HG03469 (cell line): ENCODE results near the gene BST1.

ENCODE experiments used
- ATAC-seq: cut with Tn5 transposase; IDR thresholded peaks from one replicate; pipeline ENCODE4 v1.9.1; 2021; ENCODE audit warnings: mild to moderate bottlenecking, moderate library complexity, moderate number of reproducible peaks; ENCODE audit not compliant: unreplicated experiment

Gene BST1, protein sequence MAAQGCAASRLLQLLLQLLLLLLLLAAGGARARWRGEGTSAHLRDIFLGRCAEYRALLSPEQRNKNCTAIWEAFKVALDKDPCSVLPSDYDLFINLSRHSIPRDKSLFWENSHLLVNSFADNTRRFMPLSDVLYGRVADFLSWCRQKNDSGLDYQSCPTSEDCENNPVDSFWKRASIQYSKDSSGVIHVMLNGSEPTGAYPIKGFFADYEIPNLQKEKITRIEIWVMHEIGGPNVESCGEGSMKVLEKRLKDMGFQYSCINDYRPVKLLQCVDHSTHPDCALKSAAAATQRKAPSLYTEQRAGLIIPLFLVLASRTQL

DNA sequence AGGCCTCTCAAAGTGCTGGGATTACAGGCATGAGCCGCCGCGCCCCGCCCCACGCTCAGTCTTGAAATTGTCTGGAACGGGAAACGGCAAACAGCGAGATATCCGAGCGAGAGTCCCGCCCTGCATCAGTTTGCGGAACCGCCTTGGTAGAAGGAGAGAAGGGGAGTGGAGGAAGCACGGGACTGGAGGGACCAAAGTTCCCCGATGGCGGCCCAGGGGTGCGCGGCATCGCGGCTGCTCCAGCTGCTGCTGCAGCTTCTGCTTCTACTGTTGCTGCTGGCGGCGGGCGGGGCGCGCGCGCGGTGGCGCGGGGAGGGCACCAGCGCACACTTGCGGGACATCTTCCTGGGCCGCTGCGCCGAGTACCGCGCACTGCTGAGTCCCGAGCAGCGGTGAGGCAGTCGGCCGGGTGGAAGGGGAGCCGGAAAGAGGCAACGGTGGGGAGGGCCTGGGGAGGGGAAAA, at the start of gene BST1:
TSS of gene BST1 (plus strand) at position 125 of the 463 bp plus-strand sequence. CDS start at position 205, 80 bp downstream.
- ATAC-seq: no peak

DNA sequence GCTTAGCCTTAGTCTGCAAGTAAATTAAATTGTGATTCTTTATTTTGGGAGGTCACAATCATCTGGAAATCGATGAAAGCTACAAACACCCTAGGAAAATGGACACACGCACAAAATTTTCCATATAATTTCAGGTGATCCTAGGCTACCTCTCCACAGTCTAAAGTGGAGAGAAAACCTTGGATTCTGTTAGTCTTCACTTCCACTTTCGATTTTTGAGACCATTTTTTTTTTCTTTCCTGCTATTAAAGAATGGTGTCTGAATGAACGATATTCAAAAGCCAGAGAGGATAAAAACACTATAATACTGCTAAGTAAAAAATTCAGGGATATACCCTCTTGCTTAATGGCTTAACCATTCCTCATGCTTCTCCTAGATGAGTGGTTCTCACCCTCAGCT, 49.4 kb upstream of the BST1 start:
- no peak for ATAC-seq

DNA sequence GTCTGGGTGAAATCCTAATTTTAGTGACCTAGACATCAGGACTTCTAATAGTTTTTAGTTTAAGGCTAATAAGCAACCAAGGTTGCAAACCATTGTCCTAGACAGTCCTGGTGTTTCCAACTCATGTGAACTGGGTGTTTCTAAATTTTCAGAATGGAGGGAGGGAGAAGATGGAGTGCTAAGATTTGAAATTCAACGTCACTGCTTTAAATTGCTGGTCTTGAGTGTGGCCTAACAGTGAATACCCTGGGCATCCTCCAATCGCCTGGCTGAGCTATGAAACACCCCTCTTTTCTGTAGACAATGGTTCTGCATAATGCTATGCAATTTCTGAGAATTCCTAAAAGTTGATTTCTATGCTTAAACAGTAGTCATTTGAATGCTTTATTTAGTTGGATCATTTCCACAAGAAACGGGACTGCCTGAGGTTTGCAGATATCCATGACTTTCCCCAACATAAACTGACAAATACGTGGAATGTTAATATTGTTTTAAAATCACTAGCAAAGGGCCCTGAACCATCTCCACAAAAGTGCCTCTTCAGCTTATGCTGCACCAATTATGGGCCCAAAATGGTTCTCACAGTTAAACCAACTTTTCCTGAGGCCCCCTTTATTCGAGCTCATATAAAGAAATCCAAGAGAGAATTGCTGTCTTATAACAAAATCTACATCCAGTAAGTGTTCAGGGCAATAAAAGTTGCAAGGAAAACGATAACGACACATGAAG, 48.8 kb upstream of the BST1 start:
- no peak for ATAC-seq

DNA sequence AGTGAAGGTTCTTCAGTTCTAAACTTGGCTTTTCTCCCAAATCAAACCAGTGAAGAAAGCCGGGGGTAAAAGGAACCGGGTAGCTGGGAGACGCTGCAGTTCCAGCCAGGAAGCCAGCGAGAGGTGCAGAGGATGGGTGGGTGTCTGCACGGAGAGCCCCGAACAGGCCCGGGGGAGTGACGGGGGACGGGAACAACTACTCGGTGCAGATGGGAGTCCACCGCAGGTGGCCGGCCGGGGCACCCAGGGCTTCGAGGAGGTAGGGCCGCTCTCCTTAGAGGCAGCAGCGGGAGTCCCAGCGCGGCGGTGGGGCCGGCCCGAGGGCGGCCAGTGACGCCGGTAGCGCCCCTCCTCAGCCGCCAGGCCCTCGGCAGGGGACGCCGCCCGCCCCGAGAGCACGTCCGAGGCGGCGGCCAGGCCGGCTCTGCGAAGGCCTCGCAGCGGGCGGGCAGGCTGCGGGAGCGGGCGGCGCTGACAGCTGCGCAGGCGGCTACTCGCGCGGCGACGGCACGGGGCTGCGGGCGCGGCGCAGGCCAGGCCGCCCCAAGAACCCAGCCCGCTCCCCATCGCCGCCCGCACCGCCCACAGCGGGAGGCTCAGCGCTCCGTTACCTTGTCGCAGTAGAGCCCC, 48.2 kb upstream of the BST1 start:
- ATAC-seq: peak; percentile 36

DNA sequence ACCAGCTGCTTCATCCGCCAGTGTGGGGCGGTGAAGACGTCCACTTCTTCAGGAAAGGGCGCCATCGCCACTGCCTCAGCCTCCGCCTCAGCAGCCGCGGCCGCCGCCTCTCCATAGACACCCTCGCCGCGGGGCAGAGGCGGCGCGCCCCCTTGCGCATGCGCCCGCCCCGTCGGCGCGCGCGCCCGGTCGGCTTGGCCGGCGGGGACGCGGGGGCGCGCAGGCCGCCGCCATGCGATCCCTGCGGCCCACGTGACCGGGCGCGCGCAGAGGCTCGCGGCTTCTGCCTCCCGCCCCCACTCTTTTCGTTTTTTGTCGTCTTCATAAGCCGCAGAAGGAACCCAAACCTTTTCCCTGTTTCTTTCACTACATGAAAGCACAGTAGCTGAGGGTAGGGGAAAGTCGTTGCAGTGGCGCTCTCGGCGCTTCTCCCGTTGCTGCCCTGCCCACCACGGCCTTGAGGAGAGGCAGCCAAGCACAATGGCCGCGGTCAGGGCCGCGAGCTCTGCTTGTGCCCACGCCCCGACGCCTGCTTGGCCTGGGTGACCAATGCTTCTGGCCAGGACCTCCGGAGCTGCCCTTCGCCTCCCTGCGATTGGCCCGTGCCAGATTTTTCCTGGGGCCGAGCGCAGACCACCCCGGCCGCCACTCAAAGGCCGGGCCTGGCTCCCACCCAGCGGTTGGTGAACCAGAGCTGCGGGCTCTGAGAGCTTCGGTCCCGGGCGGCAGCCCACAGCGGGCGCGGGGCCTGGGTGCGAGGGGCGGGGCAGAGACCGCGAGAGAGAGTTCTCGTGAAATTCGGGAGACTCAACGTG, 47.4 kb upstream of the BST1 start, which contains the start of gene FBXL5:
TSS of gene FBXL5 (minus strand) at position 135 of the 815 bp plus-strand sequence. CDS start at position 65, 70 bp downstream.
- peak; percentile 49 for ATAC-seq

DNA sequence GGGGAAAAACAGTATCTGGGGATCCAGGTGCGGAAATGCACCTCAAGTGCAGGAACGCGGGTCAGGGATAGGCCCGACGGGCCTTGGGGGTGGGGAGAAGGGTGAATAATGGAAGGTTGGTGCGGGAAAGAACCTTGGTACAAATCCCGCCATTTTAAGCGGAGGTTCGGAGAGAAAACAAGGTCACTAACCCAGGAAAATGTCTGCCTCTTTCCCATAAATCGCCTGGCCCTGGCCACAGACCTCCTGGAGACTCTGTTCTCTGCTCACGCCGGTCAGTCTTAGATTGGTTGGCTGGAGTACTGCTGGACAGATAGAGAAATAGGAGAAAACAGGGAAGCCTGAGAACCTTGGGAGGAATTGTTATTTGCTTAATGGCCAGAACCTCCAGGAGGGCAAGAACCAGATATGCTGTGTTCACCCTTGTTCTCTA, 46.8 kb upstream of the BST1 start:
- ATAC-seq: no peak

DNA sequence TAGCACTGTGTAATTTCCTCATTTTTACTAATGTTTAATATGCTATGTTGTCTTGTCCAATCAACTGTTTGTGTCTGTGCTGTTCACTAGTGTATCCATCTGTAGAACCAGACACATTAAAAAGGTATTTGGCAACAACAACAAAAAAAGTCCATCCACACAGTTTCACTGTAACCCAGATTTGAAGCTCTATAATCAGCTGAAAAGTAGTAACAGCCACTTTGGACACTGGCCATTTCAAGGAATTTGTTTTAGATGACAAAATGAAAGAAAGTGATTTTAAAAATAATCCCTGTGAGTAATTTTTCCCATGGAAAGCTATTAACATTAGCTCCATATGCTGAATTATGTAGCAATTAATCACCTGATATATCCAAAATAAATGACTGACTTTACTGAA, 45.5 kb upstream of the BST1 start:
- no peak for ATAC-seq

DNA sequence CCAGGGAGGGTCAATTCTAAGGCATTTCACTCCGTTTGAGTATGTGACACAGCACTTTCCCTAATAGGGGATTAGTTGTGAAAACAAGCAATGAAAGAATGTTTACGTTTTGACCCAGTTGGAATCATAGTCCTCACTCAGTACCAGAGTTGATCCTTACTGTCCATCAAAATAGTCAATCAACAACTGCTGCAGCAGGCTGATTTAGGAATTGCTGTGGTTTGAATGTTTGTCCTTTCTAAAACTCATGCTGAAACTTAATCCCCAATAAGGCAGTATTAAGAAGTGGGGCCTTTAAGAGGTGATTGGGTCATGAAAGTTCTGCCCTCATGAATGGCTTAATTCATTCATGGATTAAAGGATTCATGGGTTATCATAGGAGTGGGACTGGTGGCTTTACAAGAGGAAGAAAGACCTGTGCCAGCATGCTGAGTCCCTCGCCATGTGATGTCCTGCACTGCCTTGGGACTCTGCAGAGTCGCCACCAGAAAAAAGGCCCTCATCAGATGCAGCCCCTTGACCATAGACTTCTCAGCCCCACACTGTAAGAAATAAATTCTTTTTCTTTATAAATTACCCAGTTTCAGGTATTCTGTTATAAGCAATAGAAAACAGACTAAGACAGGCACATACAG, 44.6 kb upstream of the BST1 start:
- ATAC-seq: no peak

DNA sequence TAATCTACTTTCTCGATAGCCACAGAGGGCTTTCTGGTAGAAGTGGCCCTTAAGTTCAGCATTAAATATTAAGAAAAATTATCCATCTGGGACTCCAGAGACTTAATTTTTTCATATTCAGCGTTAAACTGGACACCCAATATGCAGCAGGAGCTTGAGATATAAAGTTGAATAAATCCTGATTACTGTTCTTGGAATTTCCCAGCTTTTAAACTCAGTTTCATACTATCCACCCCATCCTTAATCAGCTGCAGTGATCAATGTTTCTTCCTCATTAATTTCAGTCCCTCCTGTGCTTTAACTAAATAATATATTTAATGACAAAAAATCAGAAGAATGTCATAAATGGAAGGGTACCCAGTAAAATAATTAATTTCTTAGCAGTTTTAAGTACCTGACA, 44.1 kb upstream of the BST1 start:
- no peak for ATAC-seq

DNA sequence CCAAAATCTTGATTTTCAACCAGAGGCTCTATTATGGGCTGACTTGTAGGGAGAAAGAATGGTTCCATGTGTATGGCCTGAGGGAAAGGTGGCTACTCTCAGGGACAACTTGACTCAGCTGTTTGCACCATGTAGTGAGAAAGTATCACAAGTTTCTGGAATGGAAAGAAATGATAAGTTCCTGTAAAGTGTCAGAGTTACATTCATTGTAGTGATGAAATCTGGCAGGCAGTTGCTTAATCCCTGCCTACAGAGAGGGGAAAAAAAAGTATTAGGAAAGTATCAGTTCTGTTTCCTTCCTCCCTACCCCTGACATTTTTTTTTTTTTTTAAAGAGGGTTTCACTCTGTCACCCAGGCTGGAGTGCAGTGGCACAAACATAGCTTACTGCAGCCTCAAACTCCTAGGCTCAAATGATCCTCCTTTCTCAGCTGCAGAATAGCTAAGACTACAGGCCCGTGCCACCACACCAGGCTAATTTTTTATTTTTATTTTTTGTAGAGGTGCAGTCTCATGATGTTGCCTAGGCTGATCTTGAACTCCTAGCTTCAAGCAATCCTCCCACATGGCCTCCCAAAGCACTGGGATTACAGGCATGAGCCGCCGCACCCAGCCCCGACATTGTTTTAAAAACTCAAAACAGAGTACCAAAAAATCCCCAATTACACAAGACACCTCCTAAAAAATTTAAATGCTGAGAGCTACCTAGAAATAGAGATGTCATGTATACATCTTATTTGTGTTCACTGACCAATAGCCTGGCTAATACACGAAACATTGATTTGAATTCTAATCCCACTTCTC, 42.9 kb upstream of the BST1 start:
- ATAC-seq: no peak

DNA sequence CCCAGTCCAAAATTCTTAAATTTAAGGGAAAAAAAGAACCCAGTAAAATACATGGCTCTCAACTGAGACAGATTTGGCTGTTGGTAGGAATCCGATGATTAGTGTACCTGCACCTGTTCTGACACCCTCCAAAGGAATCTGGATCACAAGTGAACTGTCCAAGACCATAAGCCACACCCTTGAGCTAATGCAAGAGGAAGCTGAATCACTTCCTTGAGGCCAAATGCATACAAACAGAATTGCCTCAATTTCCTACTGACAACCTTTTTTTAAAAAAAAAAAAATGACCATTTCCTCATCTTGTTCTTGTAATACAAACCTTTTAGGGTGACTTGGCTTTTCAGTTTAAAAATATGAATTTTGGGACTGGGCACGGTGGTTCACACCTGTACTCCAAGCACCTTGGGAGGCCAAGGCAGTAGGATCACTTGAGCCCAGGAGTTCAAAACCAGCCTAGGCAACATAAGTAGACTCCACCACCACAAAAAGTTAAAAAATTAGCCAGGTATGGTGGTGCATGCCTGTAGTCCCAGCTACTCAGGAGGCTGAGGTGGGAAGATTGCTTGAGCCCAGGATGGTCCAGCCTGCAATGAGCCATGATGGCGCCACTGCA, 37.0 kb upstream of the BST1 start:
- no peak for ATAC-seq

DNA sequence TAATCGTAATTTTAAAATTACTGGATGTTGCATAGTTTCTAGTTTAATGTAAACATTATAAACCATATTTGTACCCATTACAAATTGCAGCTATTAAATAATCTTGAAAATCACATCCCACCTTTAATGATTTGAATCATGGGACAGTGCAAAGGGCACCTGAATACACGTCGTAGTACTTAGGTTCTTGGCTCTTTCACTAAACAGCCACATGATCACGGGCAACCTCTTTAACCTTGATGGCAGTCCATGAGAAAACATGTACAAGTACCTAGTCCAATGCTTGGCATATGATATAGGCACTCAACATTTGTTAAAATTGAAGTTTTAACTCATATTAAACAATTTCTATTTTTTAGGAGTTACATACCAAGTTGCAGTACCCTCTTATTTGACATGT, 35.9 kb upstream of the BST1 start:
- no peak for ATAC-seq

DNA sequence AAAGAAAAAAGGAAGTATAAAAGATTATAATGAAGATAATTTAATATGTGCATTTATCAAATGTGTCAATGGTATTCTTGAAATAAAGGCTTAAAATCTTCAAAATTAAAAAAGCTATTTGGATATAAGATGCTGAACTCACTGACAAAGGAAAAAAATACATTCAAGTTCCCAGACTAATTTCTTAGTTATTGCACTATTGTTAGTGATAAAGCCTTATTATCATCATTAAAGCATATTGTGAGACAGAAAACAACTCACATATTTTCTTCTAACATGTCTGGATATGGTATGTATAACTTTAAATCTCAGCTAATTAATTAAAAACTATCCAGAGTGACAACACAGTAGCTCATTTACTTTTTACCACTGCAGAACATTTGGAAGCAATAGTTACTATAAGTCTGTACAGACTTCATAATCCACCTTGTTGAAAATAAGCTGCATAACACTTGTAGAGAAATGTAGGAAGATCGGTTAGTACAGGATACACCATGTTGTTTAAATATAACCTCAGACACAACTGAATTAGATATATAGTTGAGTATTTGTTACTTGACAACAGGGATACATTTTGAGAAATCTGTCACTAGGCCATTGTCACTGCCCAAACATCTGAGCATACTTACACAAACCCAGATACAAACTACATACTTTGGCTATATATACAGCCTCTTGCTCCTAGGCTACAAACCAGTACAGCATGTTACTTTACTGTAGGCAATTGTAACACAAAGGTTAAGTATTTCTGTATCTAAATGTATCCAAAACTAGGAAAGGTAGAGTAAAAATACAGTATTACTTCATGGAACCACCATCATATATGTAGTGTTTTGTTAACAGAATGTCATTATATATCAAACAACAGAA, 34.1 kb upstream of the BST1 start:
- no peak for ATAC-seq

DNA sequence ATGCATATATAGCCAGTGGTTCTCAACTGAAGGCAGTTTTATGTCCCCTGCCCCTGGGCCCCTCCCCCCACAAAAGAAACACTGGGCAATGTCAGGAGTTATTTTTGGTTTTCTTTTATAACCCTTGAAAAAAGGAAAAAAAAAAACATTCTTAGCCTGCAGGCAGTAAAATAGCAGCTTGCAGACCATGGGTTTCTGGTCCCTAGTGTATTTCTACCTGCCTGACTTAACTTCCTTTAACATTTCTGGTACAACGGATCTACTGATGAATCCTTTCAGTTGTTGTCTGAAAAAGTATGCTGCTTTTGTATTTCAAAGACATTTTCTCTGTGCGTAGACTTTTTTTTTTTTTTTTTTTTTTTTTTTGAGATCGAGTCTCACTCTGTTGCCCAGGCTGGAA, 32.3 kb upstream of the BST1 start:
- no peak for ATAC-seq

DNA sequence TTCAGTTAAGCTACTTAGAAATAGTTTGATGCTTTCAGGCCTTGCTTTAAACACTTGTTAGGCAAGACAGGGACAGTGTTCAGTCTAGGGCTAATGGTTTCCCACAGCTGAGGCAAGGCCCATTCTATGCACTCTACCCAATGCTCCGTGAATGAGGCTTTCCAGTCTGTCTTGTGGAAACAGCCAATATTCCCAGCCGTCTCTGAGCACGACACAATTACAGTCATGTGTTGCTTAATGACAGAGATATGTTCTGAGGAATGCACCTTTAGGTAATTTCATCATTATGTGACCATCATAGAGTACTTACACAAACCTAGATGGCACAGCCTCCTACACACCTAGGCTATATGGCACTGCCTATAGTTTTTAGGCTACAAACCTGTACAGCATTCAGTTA, 30.8 kb upstream of the BST1 start:
- ATAC-seq: no peak

DNA sequence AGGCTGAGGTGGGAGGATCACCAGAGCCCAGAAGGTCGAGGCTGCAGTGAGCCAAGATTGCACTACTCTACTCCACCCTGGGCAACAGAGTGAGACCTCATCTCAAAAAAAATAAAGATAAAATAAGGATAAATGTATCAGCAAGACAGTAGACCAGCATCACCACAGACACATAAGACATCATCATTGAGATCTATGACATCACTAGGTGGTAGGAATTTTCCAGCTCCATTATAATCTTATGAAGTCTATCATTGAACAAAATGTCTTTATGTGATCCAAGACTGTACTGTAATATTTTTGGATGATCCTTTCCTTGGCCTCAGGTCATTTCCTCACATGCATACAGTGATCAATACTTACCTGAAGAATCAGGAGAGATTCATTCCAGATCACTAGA, 29.5 kb upstream of the BST1 start:
- no peak for ATAC-seq

DNA sequence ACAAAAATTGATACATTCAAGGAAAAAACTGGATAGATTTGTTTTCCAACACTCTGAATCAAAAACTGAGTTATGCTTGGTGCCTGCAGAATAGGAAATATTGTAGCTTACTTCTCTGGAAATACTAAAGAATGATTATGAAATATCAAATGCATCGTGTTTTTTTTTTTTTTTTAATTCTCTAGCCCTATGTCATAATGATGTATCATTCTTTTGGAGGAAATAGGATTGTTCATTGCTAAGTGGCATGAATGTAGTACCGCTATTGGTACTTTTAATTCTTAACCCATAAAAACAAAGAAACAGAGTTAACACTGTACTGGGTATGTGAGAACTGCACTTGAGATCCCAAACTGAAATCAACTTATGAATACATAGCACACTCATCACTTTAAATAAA, 28.8 kb upstream of the BST1 start:
- no peak for ATAC-seq

DNA sequence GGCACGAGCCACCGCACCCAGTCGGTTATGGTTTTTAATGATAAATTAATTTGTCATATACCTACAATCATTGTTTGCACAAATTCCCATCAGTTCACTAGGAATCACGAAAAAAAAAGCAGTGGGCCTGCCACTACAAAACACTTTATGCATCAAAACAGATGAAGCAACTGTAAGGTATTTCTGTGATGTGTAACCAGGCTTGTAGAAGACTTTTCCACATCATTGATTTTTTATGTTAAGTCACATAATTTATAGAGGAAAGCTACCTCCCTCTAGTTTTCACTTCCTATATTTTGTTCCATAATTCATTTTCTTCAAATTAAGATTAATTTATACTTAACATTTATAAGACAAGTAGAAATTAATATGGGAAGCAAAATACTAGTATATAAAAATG, 27.9 kb upstream of the BST1 start:
- no peak for ATAC-seq
